Bronchial epithelial cell (primary cell): ENCODE measurements around the gene FAM204A. TPM values are rescaled to one million over a fixed set of nuclear protein-coding genes. Genes with fewer than 3 reads are reported as not detected.

Experiments
- DNase-seq: peaks from one replicate; pipeline ENCODE4 v3.0.0-alpha.2; 2010; ENCODE audit warnings: low read depth
- FAIRE-seq: peaks from 2 replicates; lab custom pipeline; 2011; peaks lifted over from hg19 to GRCh38; lab: Jason Lieb, UNC
- H3K27me3 ChIP-seq: 2 replicates; pipeline ENCODE4 v1.5.1; 2011; ENCODE audit warnings: low read length; ENCODE audit not compliant: control insufficient read depth, insufficient read depth
- H3K36me3 ChIP-seq: 2 replicates; pipeline ENCODE4 v1.5.1; 2011; ENCODE audit warnings: low read length; ENCODE audit not compliant: control insufficient read depth, insufficient read depth
- H3K4me3 ChIP-seq: 2 replicates; pipeline ENCODE4 v1.5.1; 2011; ENCODE audit warnings: mild to moderate bottlenecking, low read depth, low read length, control low read depth
- CTCF ChIP-seq: IDR thresholded peaks from 2 replicates; pipeline ENCODE4 v1.5.1; 2011; ENCODE audit warnings: mild to moderate bottlenecking, moderate library complexity, low read length, control low read depth, inconsistent platforms; ENCODE audit not compliant: insufficient read depth, severe bottlenecking
- total RNA-seq: library from RNA; depleted of rRNA; stranded (reverse); fragments of >200 nt; gene quantifications from 2 replicates; pipeline ENCODE4 v1.2.1, GENCODE V29; 2014

The FAM204A gene
- total RNA-seq, 1 donor from 2014 or later = 51.9 TPM

- Histone ChIP-seq H3K4me3 (no peak overlapping the region), H3K27me3 (no peaks in the 10 kb centered on the region), H3K36me3 (peaks cover 2% of the 10 kb centered on the region)
- FAIRE-seq (no peak), DNase-seq (no peak)
- TF ChIP-seq CTCF = no peak
Observed at GRCh38 chr10:118340486-118340885, 1.6 kb downstream of the FAM204A start.

- no peak for DNase-seq
- no peak for FAIRE-seq
- Histone ChIP-seq H3K27me3 (no peaks in the 10 kb centered on the region), H3K4me3 (no peak overlapping the region), H3K36me3 (peaks cover 2% of the 10 kb centered on the region)
- no peak for TF ChIP-seq CTCF
Observed at GRCh38 chr10:118339111-118339510, 3.0 kb downstream of the FAM204A start.

GRCh38 chr10:118337356-118337755 is 4.8 kb downstream of the FAM204A start:
- Histone ChIP-seq H3K4me3 (no peak overlapping the region), H3K27me3 (no peaks in the 10 kb centered on the region), H3K36me3 (peaks cover 2% of the 10 kb centered on the region)
- TF ChIP-seq CTCF = no peak
- FAIRE-seq (no peak), DNase-seq (no peak)

- TF ChIP-seq CTCF = no peak
- Histone ChIP-seq H3K27me3 (no peaks in the 10 kb centered on the region), H3K4me3 (no peak overlapping the region), H3K36me3 (peaks cover 6% of the 10 kb centered on the region)
- FAIRE-seq = no peak
- peak; percentile 46 for DNase-seq
Observed at GRCh38 chr10:118333871-118334270, 8.3 kb downstream of the FAM204A start.

- TF ChIP-seq CTCF = no peak
- Histone ChIP-seq H3K4me3 (no peak overlapping the region), H3K27me3 (no peaks in the 10 kb centered on the region), H3K36me3 (peaks cover 6% of the 10 kb centered on the region)
- FAIRE-seq = no peak
- DNase-seq = peak; percentile 39
Observed at GRCh38 chr10:118332948-118333710, 9.0 kb downstream of the FAM204A start.
